Ovary (tissue), 3 donors: ENCODE measurements around the gene ELP4.

Experiments
- POLR2A ChIP-seq: fragments of 450-650 bp; IDR thresholded peaks from one replicate; pipeline ENCODE4 v1.6.1; 2017; ENCODE audit warnings: antibody characterized with exemption, mild to moderate bottlenecking, moderate library complexity
- TF ChIP-seq, protein P1 (sequence below), 3 donors: fragments of 450-650 bp in 2 of 3; fragments of 200-600 bp in 1 of 3; IDR thresholded peaks; one replicate each; pipeline versions ENCODE4 v1.5.1 to v1.8.0; 2016 to 2022; ENCODE audit warnings: antibody characterized with exemption in 3 of 3, mild to moderate bottlenecking in 1 of 3
- donor health status: DM: no; HTN: no; CAD: no.

DNA sequence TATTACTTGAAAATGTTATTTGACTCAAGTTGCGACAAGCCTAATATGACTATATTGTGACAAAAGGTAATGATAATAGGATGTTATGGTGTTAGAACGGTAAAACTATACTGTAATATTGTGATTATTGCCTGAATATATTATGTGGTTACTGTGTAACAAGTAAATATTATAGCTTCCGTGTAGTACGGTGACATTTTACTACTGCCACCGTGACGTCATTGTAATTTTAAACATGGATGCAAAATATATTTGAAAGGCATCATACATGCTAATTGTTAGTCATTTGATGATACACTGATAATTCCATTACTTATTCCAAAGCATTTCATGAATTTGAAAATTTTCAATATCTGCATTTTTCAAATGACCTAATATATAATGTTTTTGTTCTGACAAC, 2.5 kb downstream of the ELP4 start:
- TF ChIP-seq, protein P1, sequence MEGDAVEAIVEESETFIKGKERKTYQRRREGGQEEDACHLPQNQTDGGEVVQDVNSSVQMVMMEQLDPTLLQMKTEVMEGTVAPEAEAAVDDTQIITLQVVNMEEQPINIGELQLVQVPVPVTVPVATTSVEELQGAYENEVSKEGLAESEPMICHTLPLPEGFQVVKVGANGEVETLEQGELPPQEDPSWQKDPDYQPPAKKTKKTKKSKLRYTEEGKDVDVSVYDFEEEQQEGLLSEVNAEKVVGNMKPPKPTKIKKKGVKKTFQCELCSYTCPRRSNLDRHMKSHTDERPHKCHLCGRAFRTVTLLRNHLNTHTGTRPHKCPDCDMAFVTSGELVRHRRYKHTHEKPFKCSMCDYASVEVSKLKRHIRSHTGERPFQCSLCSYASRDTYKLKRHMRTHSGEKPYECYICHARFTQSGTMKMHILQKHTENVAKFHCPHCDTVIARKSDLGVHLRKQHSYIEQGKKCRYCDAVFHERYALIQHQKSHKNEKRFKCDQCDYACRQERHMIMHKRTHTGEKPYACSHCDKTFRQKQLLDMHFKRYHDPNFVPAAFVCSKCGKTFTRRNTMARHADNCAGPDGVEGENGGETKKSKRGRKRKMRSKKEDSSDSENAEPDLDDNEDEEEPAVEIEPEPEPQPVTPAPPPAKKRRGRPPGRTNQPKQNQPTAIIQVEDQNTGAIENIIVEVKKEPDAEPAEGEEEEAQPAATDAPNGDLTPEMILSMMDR (IDR thresholded peaks at IDR 0.05), result no peak
- no peak for TF ChIP-seq POLR2A
